Stimulated activated CD4-positive, alpha-beta T cell treated with anti-CD3 and anti-CD28 coated beads, Interleukin-4, amount 100 ng/mL, for 1 hour (primary cell): ENCODE data around the gene PZP.
"Not testable (repeated sequence)": the region's sequence is repeated elsewhere in the genome, so short reads cannot be mapped to it uniquely, and the experiment has no call there.

ENCODE experiments used
- DNase-seq: peaks from one replicate; pipeline ENCODE4 v3.0.0-alpha.2; 2020

The PZP gene

DNA sequence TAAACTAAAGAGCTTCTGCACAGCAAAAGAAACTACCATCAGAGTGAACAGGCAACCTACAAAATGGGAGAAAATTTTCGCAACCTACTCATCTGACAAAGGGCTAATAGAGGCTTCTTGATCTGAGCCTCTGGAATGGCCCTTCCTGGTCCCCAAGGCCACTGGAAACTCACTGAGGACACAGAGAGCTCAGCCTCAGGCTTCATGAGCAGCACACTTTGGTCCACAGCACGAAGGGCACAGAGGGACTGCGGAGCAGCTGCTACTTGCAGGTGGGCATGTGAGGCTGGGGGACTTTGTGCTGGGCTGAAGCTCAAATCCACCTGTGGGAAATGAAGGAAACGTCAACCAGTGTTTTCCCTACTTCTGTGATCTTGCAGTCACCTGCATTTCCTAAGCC lies 27.4 kb downstream of the PZP start:
- no peak for DNase-seq

DNA sequence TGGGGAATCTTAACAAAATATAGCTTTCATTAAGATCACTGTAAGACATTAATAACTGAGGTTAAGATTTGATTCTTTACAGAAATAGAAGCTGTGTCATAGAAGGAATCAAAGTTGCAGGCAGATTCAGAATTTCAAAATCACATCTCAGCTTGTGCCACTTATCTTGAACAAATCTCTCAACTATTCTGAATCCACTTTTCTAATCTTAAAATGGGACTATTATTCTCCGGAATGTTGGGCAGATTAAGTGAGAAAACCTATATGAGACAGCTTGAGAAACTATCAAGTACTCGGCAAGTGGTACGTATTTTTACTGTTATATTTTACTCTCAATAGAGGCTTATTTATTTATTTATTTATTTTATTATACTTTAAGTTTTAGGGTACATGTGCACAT lies 28.4 kb downstream of the PZP start:
- no peak for DNase-seq

DNA sequence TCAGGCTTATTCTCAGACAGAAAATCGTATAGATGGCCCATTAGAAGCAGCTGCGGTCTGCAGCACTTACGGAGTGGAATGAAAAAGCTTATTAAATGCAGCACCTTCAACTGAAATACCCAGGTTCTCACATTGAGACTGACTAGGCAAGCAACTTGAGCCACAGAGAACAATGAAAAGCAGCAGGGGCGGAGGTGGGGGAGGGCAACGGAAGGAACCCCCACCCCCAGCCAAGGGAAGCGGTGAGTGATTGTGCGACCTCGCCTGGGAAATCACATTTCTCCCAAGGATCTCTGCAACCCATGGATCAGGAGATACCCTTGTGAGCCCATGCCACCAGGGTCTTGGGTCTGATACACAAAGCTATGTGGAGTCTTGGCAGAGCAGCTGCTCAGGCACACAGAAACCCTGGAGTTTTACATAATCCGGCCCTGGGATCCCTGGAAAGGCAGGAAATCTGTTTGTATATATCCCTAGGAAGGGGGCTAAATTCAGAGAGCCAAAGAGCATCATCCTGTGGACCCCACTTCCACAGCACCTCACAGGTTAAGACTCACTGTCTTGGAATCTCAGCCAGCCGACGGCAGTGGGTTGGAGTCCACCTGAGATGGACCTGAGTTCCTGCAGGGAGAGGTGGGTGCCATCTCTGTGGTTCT lies 38.1 kb downstream of the PZP start:
- no peak for DNase-seq

DNA sequence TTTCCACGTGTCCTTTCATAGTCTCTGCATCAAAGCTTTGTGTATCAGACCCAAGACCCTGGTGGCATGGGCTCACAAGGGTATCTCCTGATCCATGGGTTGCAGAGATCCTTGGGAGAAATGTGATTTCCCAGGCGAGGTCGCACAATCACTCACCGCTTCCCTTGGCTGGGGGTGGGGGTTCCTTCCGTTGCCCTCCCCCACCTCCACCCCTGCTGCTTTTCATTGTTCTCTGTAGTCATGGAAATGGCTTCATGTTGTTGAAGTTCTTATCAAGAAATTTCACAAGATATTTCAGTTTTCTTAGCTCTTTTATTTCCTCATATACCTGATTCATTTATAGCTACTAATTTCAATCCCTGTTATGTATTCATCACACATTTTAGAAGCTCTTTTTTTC lies 40.9 kb downstream of the PZP start:
- DNase-seq, result not testable (repeated sequence)

DNA sequence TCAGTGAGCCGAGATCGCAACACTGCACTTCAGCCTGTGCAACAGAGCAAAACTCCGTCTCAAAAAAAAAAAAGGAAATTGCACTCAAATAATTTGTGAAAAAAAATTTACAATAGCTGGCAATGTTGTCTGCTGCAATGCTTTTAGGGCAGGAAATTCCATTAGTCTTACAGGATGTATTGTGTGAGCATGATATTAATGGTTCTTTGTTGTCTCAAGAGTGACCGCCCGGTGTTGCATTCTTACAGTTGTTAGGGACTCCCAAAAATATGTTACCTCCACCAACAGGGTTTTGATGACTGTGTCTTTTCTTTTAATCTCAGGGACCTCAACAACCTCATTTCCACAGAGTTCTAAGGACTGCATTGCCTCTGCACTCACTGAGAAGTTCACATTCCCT lies 44.8 kb downstream of the PZP start:
- no peak for DNase-seq

DNA sequence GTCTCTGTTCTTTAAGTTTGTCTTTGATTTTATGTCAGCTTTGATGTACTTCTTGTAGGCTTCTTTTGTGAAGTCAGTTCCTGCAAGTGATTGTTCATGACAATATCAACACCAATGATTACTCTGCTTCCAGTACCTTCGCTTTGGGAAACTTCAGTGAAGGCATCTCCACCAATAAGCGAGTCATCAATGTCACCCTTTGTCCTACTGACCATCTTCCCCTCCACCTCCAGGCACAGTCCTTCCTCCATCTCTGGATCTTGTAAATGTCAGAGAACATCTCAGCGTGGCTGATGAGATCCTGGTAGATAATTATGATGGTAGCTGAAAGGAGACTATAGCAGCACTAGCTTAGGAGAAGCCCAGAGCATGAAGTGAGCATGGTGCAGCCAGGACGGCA lies 52.1 kb downstream of the PZP start:
- no peak for DNase-seq

DNA sequence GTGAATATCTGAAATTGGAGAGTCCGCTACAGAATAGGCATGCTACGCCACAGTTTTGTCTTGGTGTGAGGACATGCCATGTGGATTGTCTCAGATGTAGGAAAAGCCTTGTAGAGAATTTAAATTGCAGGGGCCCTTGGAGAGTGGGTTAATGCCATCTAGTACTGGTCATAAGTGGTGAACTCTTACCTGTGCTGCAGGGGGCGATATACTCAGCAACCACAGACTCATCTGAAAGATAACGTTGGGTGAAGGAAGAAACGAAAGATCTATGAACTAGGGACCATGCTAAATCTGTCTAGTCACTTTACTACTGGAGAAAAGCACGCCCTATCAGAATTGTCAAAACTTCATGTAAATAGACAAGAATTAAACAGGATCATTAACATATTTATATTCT lies 58.8 kb downstream of the PZP start:
- DNase-seq, result no peak

DNA sequence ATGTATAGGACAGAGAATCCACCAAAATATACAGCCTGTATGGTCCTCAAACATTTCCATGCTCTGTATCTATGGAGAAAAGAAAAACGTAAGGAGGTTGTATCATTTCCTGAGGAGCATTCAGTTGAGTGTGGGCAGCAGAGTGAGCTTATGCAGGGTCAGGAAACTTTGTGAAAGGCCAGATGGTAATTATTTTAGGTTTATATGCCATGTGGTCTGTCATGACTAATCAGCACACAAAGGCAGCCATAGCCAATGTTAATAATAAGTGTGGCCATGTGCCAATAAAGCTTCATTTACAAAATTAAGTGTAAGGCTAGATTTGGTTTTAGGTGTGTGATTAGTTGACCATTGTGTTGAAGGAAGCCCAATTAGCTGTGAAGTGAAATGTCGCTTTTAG lies 59.3 kb downstream of the PZP start:
- DNase-seq, result no peak

DNA sequence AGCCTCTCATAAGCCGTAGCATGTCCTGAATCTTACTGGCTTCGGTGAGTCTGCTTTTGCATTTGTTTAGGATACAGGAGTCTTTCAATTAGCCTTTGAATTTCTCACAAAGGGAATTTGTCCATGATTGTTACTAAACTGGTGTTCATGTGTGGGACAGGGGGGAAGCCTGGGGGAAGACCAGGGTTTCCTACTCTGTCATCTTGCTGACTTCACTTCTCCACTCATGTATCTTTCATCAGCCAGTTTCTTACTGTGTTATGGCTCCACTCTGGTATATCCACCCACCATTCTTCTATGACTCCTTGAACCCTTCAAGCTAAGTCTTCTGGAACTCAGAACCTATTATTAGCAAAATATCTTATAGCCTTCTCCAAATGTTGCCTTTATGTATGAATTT lies 60.7 kb downstream of the PZP start:
- DNase-seq, result no peak

DNA sequence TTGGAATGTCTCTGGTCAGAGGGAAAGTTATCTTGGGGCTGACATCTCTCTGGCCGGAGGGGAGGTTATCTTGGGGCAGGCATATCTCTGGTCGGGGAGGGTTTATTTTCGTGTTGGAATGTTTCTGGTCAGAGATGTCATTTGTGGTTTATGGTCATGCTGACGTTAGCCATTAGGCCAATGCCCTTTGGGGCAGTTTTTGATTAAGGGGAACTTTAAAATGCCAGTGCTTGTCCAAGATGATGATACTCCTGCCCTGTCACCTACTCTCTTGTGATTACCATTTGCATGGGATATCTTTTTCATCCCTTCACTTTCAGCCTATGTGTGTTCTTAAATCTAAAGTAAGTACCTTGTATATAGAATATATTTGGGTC lies 63.5 kb downstream of the PZP start:
- no peak for DNase-seq

DNA sequence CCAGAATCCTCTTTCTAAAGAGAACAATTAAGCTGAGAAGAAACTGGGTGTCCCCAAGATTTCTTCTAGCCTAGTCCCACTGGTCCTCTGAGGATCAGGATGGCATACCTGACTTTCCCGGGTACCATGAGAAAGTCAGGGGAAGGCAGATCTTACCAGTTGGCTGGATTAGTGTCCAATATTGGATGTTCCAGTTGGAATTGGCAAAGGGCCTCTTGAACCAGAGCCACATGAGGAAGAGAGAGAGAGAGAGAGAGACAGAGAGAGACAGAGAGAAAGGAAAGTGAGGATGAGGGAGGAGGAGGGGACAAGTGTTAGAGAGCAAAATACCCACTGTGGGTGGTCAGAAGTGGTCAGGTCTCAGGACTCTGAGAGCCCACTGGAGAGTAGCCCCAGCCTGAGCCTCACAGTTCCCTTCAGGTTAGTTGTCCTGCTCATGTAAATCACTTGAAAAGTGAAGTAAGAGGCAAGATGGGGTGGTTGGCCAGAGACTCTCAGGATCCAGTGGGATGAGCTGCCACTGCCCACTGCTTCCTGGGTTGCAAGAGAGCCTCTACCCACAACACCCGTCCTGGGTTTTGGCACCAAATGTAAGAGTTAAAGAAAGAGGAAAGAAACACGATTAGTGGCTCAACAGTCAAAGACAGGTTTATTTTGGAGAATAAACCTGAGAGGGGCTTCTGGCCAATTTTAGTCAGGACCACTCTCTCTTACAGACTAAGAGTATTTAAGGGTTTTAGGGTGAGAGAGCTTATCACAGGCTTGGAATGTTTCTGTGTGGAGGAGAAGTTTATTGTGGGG lies 64.1 kb downstream of the PZP start:
- no peak for DNase-seq

DNA sequence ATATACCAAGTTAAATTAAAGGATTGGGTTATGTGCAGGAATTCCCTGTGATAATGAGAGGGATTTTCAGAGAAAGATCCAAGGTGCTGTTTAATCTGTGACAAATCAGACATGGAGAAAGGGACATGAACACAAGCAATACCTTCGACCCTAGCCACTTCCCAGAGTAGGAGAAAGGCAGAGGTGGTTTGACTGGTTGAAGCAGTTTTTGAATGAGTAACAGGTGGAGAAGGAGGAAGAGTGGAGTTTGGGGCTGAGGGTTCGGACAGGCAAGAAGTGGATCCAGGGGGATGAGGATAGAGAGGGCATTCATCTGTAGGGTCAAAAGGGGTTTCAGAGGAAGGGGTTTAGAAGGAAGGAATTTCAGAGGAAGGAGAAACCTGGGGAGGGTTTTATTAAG lies 65.1 kb downstream of the PZP start:
- no peak for DNase-seq

DNA sequence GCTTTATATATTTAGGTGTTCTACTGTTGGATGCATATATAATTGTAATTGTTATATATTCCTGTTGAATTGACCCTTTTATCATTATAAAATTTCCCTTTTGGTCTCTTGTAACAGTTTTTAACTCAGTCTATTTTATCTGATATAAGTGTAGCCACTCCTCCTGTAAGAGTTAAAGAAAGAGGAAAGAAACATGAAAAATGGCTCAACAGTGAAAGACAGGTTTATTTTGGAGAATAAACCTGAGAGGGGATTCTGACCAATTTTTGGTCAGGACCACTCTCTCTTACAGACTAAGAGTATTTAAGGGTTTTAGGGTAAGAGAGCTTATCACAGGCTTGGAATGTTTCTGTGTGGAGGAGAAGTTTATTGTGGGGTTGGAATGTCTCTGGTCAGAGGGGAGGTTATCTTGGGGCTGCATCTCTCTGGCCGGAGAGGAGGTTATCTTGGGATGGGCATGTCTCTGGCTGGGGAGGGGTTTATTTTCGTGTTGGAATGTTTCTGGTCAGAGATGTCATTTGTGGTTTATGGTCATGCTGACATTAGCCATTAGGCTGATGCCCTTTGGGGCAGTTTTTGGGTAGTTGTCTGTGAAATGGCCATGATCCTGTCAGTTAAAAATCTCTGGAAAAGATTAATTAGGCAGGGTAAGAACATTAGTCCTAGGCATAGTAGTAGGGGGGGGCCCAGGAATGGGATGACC lies 68.5 kb downstream of the PZP start:
- not testable (repeated sequence) for DNase-seq

DNA sequence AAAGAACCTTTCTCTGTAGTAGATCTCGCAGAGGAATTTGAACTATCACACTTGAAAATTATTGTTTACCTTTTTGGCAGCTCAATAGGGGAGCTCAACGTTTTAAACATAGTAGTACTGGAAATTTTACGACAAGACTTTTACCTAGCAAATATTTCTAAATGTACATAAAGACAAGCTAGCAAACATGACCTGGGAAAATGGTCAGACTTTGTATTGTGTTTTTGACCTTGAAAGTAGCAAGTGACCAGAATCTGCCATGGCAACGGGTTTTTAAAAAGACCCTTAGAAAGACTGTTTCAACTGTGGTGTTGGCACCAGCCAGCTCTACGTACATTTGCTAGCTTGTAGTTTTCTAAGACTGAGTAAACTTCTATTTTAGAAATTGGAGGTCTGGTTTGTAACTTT lies 72.3 kb downstream of the PZP start:
- no peak for DNase-seq

DNA sequence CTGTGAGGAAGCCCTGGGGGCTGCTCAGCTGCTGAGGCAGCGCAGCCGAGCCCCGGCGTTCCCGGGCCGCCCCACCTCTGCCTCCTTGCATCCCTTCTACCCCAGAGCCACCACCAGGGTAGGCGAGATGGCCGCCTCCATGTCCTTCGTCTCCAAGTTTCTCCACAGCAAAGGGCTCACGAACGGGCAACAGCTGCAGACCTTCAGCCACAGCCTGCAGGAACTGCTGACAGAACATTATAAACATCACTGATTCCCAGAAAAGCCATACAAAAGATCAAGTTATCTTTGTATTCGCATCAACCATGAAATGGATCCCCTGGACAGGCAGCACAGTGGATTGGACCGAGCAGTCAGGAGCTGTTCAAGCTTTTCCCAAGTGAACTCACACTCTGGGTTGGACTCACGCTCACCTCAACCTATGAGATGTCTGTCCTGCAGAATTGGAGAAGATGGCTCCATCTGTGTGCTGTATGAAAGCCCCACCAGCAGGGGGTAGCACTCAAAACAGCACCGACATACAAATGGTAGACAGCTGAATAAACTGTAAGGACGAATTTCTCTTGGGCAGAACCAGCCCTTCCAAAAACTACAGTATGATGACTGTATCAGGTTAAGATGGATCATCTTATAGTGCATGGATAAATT lies 73.1 kb downstream of the PZP start:
- DNase-seq, result no peak

DNA sequence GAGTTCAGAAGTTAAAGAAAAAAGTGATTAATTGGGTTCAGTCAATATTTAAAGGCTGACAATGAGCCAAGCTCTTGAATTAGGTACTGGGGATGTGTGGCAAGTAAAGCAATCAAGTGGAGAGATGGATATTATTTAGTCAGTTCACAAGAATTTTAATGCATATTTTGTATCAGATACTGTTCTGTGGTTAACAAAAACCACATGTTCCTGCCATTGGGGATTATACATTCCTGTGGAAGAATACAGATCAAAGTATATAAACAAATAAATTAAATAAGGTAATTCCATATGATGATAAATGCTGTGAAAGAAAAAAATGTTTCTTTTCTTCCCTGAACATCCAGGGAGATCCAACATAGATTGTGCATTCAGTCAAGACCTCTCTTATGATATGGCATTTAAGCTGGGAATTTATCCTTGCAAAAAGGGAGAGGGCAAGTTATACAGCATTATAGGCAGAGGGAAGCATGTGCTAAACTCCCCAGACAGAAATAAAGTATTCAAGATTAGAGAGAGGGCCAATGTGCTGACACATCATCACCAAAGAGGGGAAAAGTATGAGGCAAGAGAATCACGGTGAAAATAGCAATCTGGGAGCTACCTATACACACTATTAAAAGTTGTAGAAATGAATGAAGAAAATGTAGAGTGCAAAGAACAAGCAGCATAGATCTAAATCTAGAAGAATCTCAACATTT lies 74.8 kb downstream of the PZP start:
- no peak for DNase-seq

DNA sequence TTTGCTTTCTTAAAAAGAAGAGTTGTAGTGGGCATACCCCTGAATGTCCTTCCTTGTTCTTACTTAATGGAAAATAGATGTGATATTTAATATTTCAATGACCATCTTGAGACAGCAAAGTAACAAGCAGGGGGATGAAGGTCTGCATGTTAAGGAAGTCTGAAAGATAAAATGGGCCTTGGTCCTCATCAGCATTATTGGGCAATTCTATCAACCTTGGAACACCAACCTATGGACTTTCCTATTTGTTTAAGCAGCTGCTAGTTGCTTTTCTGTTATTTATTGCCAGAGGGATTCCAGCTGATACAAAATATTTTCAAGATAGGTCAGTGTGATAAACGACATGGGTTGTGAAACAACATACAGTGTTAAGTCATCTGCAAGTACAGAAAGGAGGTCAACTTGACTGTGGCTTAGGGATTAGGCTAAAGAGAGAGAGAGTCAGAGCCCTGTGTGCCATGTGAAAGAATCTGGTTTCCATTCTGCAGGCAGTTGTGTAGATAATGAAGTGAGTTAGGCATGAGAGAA lies 76.1 kb downstream of the PZP start:
- DNase-seq, result no peak

DNA sequence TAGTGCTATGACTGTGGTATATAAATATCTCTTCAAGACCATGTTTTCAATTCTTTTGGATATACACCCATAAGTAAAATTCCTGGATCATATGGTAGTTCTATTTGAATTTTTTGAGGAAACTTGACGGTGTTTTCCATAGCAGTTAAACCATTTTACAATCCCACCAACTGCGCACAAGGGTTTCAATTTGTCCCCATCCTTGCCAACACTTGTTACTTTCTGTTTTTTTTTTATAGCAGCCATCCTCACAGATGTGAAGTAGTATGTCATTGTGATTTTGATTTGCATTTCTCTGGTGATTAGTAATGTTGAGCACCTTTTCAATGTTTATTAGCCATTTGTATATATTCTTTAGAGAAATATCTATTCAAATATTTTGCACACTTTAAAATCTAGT lies 78.0 kb downstream of the PZP start:
- DNase-seq, result no peak

DNA sequence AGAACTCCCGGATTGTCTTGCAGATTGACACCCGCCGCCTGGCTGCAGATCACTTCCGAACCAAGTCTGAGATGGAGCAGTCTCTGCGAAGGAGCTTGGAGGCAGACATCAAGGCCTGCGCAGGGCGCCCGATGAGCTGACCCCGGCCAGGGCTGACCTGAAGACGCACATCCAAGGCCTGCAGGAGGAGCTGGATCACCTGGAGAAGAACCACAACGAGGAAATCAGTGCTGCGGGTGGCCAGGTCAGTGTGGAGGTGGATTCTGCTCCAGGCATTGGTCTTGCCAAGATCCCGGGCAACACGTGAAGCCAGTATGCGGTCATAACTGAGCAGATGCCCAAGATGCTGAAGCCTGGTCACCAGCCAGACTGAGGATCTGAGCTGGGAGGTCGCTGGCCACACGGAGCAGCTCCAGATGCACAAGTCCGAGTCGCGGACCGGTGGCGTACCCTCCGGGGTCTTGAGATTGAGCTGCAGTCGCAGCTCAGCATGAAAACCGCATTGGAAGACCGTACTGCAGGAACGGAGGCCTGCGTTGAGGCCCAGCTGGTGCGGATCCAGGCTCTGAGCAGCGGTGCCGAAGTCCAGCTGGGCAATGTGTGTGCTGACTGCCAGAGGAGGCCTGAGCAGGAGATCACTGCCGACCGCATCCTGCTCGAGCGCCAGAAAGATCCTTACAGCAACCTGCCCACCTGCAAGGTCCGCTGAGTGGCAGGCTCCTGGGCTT lies 80.1 kb downstream of the PZP start:
- DNase-seq, result no peak

DNA sequence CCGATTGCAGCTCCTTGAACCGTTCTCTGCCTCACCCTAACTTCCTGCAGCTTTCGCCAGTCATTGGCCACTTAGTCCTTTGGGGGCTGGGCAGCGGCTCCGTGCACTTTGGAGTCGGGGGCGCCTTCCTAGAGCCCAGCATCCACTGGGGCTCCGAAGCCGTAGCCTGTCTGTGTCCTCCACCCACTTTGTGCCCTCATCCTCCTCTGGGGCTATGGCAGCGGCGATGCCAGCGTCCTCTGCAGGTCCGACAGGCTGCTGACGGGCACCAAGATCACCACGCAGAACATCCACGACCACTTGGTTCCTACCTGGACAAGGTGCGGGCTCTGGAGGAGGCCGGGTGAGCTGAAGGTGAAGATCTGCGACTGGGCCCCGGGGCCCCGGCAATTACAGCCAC lies 80.7 kb downstream of the PZP start:
- no peak for DNase-seq

DNA sequence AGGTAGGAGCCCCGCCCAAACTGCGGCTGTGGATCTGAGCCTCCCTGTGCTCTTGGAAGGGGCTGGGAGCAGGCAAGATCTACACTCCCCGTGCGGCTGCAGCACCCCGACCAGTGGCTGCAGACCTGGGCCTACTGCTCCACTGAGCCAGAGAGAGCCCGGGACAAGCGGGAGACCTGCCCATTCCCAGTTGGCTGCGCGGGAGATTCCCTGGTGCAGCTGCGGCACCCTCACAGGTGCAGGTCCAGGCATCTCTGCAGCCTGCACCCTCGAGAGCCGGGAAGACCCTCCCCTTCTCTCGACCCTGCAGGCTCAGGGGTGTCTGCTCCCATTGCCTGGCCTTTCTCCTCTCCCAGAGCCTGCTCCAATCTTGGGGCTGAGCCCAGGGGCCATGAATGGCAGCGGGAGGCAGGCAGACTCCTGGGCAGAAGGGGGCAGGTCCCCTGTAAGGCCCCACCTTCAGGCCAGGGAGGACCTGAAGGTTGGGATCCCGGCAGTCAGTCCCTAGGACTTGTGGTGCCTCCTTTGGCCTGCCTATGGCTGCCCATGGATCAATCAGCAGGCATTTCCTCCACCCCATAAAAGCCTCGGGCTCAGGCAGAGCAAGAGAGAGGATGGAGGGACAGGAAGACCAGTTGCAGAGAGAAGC lies 83.7 kb downstream of the PZP start:
- DNase-seq, result no peak
